ENCODE results near the gene SZRD1.
"Not testable (repeated sequence)": the region's sequence is repeated elsewhere in the genome, so short reads cannot be mapped to it uniquely, and the experiment has no call there.

The SZRD1 gene

DNA sequence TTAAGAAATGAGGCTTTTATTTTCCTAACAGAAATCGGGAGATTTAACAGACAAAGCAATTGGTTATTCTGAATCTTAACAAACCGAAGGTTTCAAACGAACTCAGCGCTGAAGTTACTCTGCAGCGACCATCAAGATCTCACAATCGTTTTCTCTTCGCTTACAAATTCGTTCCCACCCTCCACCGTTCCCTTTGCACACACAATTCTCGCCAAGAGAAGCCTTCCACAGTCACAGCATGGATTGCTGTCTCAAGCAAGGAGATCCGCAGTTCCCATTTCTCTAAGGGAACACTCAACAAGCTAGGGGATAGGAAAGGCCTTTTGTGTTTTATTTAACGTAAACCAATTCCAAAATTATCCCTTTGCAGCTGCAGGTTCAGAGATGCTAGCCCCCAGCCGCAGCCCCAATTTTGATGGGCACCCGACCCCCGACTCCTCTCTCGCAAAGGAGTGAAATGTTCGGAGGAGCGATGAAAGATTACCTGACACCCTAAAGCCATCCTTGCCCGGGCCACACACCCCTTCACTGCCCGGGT lies 15.5 kb upstream of the SZRD1 start:
- TF ChIP-seq, protein P1, sequence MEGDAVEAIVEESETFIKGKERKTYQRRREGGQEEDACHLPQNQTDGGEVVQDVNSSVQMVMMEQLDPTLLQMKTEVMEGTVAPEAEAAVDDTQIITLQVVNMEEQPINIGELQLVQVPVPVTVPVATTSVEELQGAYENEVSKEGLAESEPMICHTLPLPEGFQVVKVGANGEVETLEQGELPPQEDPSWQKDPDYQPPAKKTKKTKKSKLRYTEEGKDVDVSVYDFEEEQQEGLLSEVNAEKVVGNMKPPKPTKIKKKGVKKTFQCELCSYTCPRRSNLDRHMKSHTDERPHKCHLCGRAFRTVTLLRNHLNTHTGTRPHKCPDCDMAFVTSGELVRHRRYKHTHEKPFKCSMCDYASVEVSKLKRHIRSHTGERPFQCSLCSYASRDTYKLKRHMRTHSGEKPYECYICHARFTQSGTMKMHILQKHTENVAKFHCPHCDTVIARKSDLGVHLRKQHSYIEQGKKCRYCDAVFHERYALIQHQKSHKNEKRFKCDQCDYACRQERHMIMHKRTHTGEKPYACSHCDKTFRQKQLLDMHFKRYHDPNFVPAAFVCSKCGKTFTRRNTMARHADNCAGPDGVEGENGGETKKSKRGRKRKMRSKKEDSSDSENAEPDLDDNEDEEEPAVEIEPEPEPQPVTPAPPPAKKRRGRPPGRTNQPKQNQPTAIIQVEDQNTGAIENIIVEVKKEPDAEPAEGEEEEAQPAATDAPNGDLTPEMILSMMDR (conservative IDR thresholded peaks at IDR 0.05; ENCODE audit: low read depth), result no peak
- DNase-seq (ENCODE audit: low spot score), result no peak
- H3K27ac ChIP-seq, result peak overlapping the region; percentile 85
- ChIA-PET CTCF (interaction anchor here (0.6 to 2.9 kb wide), 3 partner anchors 11 to 50 kb away, joined by 3 to 11 read pairs (median 4); no protein-coding TSS in a partner anchor), POLR2A (ENCODE audit: low non-redundant PET) (interaction anchor here (0.5 to 0.6 kb wide), 2 partner anchors 63 to 67 kb away, joined by 3 read pairs; no protein-coding TSS in a partner anchor)

DNA sequence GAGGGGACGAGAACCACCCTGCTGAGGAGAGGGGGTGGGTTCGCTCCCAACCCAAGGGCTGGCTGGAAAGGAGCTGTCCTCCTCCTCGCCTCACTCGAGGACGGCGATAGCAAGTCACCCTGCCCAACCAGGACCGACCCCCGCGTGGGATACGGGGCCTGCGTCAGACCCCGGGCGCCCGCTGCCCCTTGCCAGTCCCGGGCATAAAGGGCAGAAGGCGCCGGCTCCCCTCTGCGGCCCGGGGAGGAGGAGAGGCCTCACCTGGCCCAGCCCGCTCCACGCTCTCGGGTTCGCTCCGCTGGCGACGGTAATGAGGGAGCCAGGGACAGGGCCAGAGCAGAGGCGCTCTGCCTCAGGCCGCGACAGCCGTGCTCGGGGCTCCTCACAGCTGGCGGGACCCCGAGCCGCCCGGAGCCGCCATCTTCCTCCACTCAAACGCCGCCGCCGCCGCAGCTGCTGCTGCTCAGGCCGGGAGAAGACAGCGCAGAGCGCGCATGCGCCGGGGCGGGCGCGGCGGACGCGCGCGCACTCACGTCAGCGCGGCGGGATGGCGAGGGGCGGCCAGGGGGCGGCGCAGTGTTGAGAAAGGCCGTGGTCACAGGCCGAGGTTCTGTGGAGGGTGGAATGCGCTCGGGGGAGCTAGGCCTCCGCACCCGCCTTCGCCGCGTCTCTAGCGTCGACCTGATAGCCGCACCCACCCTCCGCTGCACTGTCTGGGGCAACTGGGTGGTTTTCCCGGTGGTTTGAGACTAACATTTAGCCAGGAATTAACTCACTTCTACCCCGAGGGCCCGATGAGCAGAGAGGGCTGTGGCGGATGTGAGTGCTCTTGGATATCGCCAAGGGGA lies 14.8 kb upstream of the SZRD1 start, which contains the start of gene FBXO42:
Gene FBXO42, minus strand, starts transcription at position 487 of the 848 bp plus-strand sequence. CDS start 37,062 bp downstream, outside the sequence.
- CTCF ChIA-PET, result interaction anchor here (0.6 to 2.9 kb wide), 4 partner anchors 11 to 108 kb away, joined by 3 to 11 read pairs (median 4); no protein-coding TSS in a partner anchor
- TF ChIP-seq, protein P1 (conservative IDR thresholded peaks at IDR 0.05; ENCODE audit: low read depth), result peak; percentile 46
- DNase-seq (ENCODE audit: low spot score), result peak; percentile 87

DNA sequence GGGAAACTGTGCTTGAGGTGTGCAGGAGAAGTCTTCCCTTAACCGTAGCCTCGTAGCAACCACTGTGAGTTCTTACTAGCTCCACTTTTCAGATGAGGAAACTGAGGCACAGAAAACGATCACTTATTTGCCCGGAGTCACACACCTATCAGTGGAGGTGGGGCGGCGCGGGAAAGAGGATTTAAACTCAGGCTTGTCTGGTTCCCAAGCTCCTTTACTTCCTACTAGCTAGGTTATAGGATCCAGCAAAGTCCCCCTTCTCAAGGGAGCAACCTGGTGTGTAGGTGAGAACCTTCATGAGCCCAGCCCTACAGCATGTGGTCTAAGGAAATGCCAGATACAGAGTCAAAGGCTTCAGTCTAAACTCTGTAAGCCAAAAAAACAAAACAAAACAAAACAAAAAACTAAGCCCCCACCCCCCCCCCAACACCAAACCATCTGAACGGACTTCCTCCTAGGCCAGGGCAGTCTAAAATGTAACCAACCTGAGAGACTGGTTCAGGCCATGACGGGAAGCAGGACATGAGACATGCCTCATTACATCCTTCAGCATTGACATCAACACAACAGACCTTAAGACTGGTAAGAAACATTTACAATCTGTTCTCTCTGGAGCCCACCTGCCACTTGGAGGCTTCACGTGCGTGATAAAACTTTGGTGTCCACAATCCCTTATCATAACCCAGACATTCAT lies 14.1 kb upstream of the SZRD1 start:
- peak overlapping the region; percentile 85 for H3K27ac ChIP-seq
- DNase-seq (ENCODE audit: low spot score), result no peak
- TF ChIP-seq, protein P1 (conservative IDR thresholded peaks at IDR 0.05; ENCODE audit: low read depth), result no peak
- POLR2A ChIA-PET (ENCODE audit: low non-redundant PET), result no interaction called here
- CTCF ChIA-PET, result interaction anchor here (0.6 to 2.9 kb wide), 2 partner anchors 10 to 109 kb away, joined by 3 to 11 read pairs; no protein-coding TSS in a partner anchor

More for the DNA sequence above, 14.8 kb upstream of the SZRD1 start, which contains the start of gene FBXO42:
- POLR2A ChIA-PET (ENCODE audit: low non-redundant PET), result interaction anchor here (0.5 to 0.6 kb wide), 2 partner anchors 63 to 67 kb away, joined by 3 read pairs; no protein-coding TSS in a partner anchor
- H3K27ac ChIP-seq, result peak within 1 kb of the TSS; percentile 85

DNA sequence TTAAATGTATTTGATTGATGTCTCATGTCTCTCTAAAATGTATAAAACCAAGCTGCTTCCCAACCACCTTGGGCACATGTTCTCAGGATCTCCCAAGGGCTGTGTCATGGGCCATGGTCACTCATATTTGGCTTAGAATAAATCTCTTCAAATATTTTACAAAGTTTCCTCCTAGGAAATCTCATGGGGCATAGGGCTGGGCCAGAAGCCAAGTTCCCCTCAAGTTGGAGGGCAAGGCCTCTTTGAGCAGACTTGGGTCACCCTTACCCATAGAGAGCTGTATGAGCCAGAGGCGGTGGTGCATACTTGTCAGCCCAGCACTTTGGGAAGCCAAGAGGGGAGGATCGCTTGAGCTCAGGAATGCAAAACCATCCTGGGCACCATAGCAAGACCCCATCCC lies 12.4 kb upstream of the SZRD1 start:
- H3K27ac ChIP-seq, result no peak overlapping the region
- DNase-seq (ENCODE audit: low spot score), result no peak
- ChIA-PET CTCF (interaction anchor here (0.5 kb wide), 1 partner anchor 277 kb away, joined by 3 read pairs; no protein-coding TSS in a partner anchor), POLR2A (ENCODE audit: low non-redundant PET) (no interaction called here)
- TF ChIP-seq, protein P1 (conservative IDR thresholded peaks at IDR 0.05; ENCODE audit: low read depth), result no peak

DNA sequence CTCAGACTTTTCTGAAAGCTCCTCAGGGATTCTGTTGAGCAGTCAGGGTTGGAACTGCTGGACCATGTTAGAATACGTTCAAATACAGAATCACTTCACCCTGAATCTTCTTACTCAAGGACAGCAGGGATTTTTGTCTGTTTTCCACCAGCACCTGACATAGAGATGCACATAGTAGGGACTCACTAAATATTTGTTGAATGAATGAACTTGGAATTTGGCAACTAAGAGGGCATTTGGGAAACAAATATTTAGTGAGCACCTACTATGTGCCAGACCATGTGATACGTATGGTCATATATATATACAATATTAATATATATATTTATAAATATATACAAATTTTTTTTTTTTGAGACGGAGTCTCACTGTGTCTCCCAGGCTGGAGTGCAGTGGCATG lies 10.2 kb upstream of the SZRD1 start:
- CTCF ChIA-PET, result interaction anchor here (0.6 to 1.2 kb wide), 3 partner anchors 112 to 787 kb away, joined by 3 to 7 read pairs (median 3); no protein-coding TSS in a partner anchor
- no peak for DNase-seq (ENCODE audit: low spot score)
- TF ChIP-seq, protein P1 (conservative IDR thresholded peaks at IDR 0.05; ENCODE audit: low read depth), result no peak
- POLR2A ChIA-PET (ENCODE audit: low non-redundant PET), result no interaction called here
- H3K27ac ChIP-seq, result no peak overlapping the region

DNA sequence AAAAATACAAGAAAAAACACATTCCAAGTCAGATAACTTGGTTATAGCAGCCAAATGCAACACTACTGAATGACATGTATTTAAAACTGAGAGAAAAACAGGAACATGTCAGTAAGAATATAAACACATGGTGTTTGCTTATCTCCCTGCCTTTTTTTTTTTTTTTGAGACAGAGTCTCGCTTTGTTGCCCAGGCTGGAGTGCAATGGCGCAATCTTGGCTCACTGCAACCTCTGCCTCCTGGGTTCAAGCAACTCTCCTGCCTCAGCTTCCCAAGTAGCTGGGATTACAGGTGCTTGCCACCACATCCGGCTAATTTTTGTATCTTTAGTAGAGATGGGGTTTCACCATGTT lies 1.9 kb upstream of the SZRD1 start:
- POLR2A ChIA-PET (ENCODE audit: low non-redundant PET); H3K27ac ChIP-seq; DNase-seq (ENCODE audit: low spot score): not testable (repeated sequence)
- CTCF ChIA-PET, result interaction anchor here (0.6 kb wide), 2 partner anchors 28 to 621 kb away, joined by 3 to 5 read pairs; no protein-coding TSS in a partner anchor

Measured in RWPE1 (cell line).